Common myeloid progenitor, CD34-positive (primary cell): ENCODE measurements around the gene FAM222B.

ENCODE experiments used
- CTCF ChIA-PET: fragments of 350-600 bp; sonication (Branson Sonifier 250); formaldehyde crosslinking; loops from one replicate; lab custom pipeline; 2021; ENCODE audit warnings: antibody characterized with exemption; lab: Charles Lee
- POLR2A ChIA-PET: fragments of 350-600 bp; sonication (Branson Sonifier 250); formaldehyde crosslinking; loops from one replicate; lab custom pipeline; 2021; ENCODE audit warnings: antibody characterized with exemption; lab: Charles Lee
- DNase-seq, 3 donors: peaks; one replicate each; pipeline versions ENCODE4 v3.0.0 to v3.0.0-alpha.2; 2013
- H3K27ac ChIP-seq, 2 experiments: 1 replicate in 1 of 2; 2 replicates in 1 of 2; pipeline ENCODE4 v1.7.0; 2013; ENCODE audit warnings: inconsistent platforms in 2 of 2, low read length in 2 of 2, mild to moderate bottlenecking in 2 of 2, low read depth in 1 of 2, moderate library complexity in 1 of 2; ENCODE audit not compliant: severe bottlenecking in 2 of 2, insufficient read depth in 1 of 2, poor library complexity in 1 of 2
- H3K27me3 ChIP-seq, 5 experiments: replicated peaks in 2 of 5; 1 replicate in 3 of 5; 2 replicates in 2 of 5; pipeline versions ENCODE4 v1.6.1 to v1.7.0; 2013; ENCODE audit warnings: low read length in 4 of 5, mild to moderate bottlenecking in 2 of 5, moderate library complexity in 2 of 5, inconsistent platforms in 1 of 5; ENCODE audit not compliant: insufficient read depth in 5 of 5, control insufficient read depth in 4 of 5
- H3K36me3 ChIP-seq, 4 experiments: 1 replicate in 2 of 4; 2 replicates in 2 of 4; pipeline versions ENCODE4 v1.6.1 to v1.7.0; 2013; ENCODE audit warnings: low read length in 3 of 4, control low read depth in 1 of 4, mild to moderate bottlenecking in 1 of 4; ENCODE audit not compliant: control insufficient read depth in 4 of 4, insufficient read depth in 4 of 4
- H3K4me1 ChIP-seq, 4 experiments: 1 replicate in 3 of 4; 2 replicates in 1 of 4; pipeline versions ENCODE4 v1.6.1 to v1.7.1; 2013; ENCODE audit warnings: low read length in 3 of 4, mild to moderate bottlenecking in 3 of 4, control low read depth in 1 of 4, inconsistent platforms in 1 of 4, moderate library complexity in 1 of 4; ENCODE audit not compliant: control insufficient read depth in 4 of 4, insufficient read depth in 4 of 4; ENCODE audit errors: control extremely low read depth in 1 of 4
- H3K4me3 ChIP-seq, 7 experiments: 1 replicate in 4 of 7; 2 replicates in 3 of 7; pipeline versions ENCODE4 v1.5.1 to v1.7.0; 2013; ENCODE audit warnings: mild to moderate bottlenecking in 7 of 7, low read length in 6 of 7, moderate library complexity in 6 of 7, inconsistent platforms in 2 of 7, low read depth in 2 of 7, control low read depth in 1 of 7; ENCODE audit not compliant: insufficient read depth in 4 of 7, control insufficient read depth in 1 of 7; ENCODE audit errors: extremely low read depth in 1 of 7
- H3K9me3 ChIP-seq, 5 experiments: 1 replicate in 4 of 5; 2 replicates in 1 of 5; pipeline versions ENCODE4 v1.6.1 to v1.7.1; 2013; ENCODE audit warnings: low read length in 4 of 5, mild to moderate bottlenecking in 2 of 5, inconsistent platforms in 1 of 5, low read depth in 1 of 5, moderate library complexity in 1 of 5; ENCODE audit not compliant: control insufficient read depth in 4 of 5, insufficient read depth in 2 of 5; ENCODE audit errors: control extremely low read depth in 1 of 5
- WGBS: methylation state at CpG from one replicate; pipeline ENCODE4 v1.1.5; 2013; ENCODE audit not compliant: insufficient coverage; 5-methylcytosine and 5-hydroxymethylcytosine counted together

Gene FAM222B

DNA sequence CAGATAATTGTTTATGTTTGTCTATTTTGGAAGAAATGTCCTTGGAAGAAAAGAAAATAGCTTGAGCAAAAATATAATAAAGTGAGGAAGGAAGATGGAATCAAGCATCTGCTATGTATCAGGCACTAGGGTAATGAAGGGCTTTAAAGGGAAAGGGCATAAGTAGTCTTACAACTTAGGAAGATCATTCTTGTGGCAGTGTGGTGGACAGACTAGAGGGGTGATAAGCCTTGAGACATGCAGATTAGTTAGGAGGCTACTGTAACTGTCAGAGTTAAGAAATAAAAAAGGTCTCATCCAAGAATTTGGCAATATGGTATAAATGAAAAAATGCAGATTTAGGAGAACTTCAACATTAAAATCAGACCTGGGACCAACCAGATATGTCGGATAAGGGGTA is 14.9 kb downstream of the FAM222B start:
- ChIA-PET CTCF (interaction anchor here (1.0 to 1.6 kb wide), 4 partner anchors 14 to 44 kb away, joined by 3 to 7 read pairs (median 5); no protein-coding TSS in a partner anchor), POLR2A (interaction anchor here (1.7 kb wide), 1 partner anchor 49 kb away, joined by 4 read pairs; no protein-coding TSS in a partner anchor)
- H3K4me3 ChIP-seq, result no peak overlapping the region
- H3K27me3 ChIP-seq, result no peaks in the 10 kb centered on the region
- H3K4me1 ChIP-seq, result no peaks in the 10 kb centered on the region
- no peak overlapping the region for H3K27ac ChIP-seq
- DNase-seq, result no peak
- H3K9me3 ChIP-seq, result no peaks in the 10 kb centered on the region
- no CpG with 5 or more reads among the region's 1 CpG for WGBS
- peaks cover 0 to 5% (median 3%) of the 10 kb centered on the region in 4 experiments for H3K36me3 ChIP-seq

DNA sequence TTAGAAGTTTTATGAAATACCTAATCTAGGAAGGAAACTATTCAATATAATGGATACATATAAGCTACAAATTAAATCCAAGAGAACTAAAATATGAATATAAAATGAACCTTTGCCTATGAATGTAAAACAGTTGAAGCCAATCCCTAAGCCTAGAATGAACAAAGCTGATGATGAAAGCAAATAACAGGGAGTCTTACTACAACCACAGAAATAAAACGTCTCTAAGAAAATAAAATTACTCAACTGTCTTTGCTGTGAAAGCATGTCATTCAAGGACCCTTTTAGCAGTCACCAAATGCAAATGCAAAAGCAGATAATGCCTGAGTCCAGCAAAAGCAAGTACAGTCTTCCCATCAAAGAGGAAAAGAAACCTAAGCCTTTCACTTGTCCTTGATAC is 23.0 kb downstream of the FAM222B start:
- ChIA-PET CTCF (interaction anchor here (0.9 to 2.8 kb wide), 3 partner anchors 9 to 23 kb away, joined by 3 to 12 read pairs (median 4); partner anchors contain the start of gene FAM222B), POLR2A (interaction anchor here (1.0 kb wide), 1 partner anchor 11 kb away, joined by 3 read pairs; no protein-coding TSS in a partner anchor)

DNA sequence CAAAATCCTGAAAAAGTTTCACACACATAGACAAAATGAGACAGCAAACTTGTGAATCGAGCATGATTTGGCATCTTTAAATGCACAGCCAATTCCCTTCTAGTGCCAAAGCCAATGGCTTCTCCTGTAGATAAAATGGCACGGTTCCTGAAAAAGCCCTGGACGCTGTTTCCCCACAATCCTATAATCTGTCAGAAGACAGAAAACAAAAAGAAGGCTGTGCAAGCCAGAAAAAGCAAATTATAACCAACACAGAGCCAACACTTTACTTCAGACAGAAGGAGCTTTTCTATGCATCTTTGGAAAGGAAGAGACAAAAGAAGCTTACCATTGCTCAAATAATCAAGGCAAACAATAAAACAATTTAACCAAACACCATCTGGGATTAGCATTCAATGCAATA is 23.8 kb downstream of the FAM222B start:
- 71% methylated on average over 1 of the region's 3 CpGs for WGBS
- DNase-seq, result no peak
- Histone ChIP-seq H3K4me1 (peaks cover 0 to 2% (median 0%) of the 10 kb centered on the region in 4 experiments), H3K27me3 (no peaks in the 10 kb centered on the region), H3K9me3 (no peaks in the 10 kb centered on the region), H3K4me3 (no peak overlapping the region), H3K36me3 (peaks cover 0 to 2% (median 0%) of the 10 kb centered on the region in 4 experiments), H3K27ac (no peak overlapping the region)
- POLR2A ChIA-PET, result interaction anchor here (1.0 kb wide), 1 partner anchor 10 kb away, joined by 3 read pairs; no protein-coding TSS in a partner anchor
- CTCF ChIA-PET, result interaction anchor here (0.9 to 2.8 kb wide), 3 partner anchors 10 to 19 kb away, joined by 4 to 12 read pairs (median 4); no protein-coding TSS in a partner anchor

More for the DNA sequence above, 23.0 kb downstream of the FAM222B start:
- Histone ChIP-seq H3K4me3 (no peak overlapping the region), H3K36me3 (peaks cover 0 to 4% (median 0%) of the 10 kb centered on the region in 4 experiments), H3K27me3 (no peaks in the 10 kb centered on the region), H3K4me1 (no peaks in the 10 kb centered on the region), H3K9me3 (no peaks in the 10 kb centered on the region), H3K27ac (no peak overlapping the region)
- DNase-seq, result no peak
- WGBS, result no CpG with 5 or more reads among the region's 1 CpG

DNA sequence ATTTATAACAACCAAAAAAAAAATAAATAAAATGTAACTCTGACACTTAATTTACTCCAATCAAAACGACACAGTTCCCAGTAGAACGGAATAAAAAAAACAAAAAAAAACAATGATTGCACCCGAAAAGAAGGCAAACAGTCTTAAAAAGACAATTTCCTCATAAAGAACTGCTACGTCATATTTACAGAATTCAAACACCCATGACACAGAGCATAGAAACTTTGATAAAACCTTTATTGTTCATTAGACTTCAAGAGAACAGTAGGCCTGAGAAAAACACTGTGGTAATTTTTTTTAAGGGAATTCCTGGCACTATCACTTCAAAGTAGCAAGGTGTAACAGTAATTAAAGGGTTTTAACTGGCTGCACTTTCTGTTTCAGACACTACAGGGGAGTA is 26.1 kb downstream of the FAM222B start:
- no peak for DNase-seq
- Histone ChIP-seq H3K4me3 (no peak overlapping the region), H3K27me3 (no peaks in the 10 kb centered on the region), H3K36me3 (peaks cover 0 to 2% (median 0%) of the 10 kb centered on the region in 4 experiments), H3K27ac (no peak overlapping the region), H3K4me1 (peaks cover 5 to 10% (median 8%) of the 10 kb centered on the region in 4 experiments), H3K9me3 (no peaks in the 10 kb centered on the region)
- 97% methylated on average over 4 of the region's 4 CpGs for WGBS
- CTCF ChIA-PET, result no interaction called here
- POLR2A ChIA-PET, result no interaction called here

DNA sequence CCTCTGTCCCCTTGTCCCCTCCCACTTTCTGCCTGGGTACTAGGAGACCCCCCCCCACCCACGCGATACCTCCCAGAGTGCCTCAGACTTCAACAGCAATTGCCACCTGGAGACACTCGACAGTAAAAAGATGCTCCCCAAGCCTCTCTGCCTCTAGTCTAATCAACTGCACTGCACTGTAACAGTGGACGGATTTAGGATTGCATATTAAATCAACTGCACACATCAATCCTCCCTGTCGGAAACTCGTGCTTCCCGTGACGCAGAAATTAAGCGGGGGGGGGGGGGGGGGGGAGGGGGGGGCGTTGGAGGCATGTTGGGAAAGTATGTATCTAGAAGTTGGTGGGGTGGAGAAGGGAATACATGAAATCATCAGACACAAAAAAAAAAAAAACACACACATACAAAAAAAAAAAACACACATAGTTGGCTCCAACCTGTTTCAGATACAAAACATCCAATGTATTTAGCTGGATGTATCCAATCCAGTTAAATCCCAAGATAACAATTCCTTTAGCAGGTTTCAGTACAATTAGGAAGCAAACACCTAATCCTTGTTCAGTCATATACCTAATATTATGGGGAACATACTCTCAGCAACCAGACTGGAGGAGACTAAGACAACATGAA is 29.7 kb downstream of the FAM222B start:
- CTCF ChIA-PET, result interaction anchor here (1.2 to 2.1 kb wide), 4 partner anchors 24 to 49 kb away, joined by 3 to 6 read pairs (median 4); no protein-coding TSS in a partner anchor
- Histone ChIP-seq H3K27ac (peak overlapping the region; percentile 90 to 97), H3K4me1 (peaks cover 18 to 46% (median 30%) of the 10 kb centered on the region in 4 experiments), H3K4me3 (peak overlapping the region; percentile 82 to 95 (median 90)), H3K9me3 (no peaks in the 10 kb centered on the region), H3K27me3 (no peaks in the 10 kb centered on the region), H3K36me3 (no peaks in the 10 kb centered on the region)
- DNase-seq, result peak; percentile 87 to 95 (median 92)
- POLR2A ChIA-PET, result interaction anchor here (0.6 to 2.3 kb wide), 5 partner anchors 27 to 595 kb away, joined by 3 to 15 read pairs (median 4); partner anchors contain the start of genes FAM222B and FLOT2
- WGBS, result 0% methylated on average over 2 of the region's 10 CpGs

DNA sequence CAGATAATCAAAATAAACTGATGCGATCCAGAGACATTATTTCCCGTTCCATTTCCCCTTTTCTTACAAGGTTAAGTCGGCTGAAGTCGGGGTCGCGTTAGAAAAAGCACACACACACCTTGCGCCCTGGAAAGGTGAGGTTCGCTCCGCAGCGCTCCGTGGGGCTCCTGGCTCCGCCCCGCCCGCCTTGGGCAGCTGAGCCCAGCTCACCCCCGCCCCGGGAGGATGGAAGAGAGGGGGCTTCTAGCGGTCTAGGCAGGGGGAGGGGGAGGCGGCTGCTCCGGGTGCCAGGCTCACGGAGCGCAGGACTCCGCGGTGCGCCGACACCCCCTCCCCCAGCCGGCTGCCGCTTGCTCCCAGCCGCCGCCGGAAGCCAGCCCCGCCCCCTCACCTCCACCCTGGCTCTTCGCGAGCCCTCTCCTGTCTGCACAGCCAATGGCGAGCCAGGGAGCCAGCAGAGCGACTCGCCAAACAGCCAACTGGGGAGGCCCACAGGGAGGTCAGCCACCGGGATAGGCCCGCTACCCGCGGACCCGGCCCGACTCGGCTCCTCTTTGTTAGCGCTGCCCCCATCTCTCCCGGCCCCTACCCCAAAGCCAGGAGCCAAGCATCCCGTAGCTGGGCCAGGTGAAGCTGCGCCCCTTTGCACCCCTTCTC is 30.4 kb downstream of the FAM222B start:
- peak; percentile 96 to 98 (median 98) for DNase-seq
- ChIA-PET CTCF (interaction anchor here (1.1 to 2.1 kb wide), 6 partner anchors 10 to 87 kb away, joined by 3 to 6 read pairs (median 4); no protein-coding TSS in a partner anchor), POLR2A (interaction anchor here (0.6 to 2.3 kb wide), 6 partner anchors 14 to 596 kb away, joined by 3 to 15 read pairs (median 4); partner anchors contain the start of genes FAM222B and FLOT2)
- no peaks in the 10 kb centered on the region for H3K9me3 ChIP-seq
- peak overlapping the region; percentile 90 to 97 for H3K27ac ChIP-seq
- H3K4me1 ChIP-seq, result peaks cover 18 to 51% (median 31%) of the 10 kb centered on the region in 4 experiments
- WGBS, result 0% methylated on average over 31 of the region's 47 CpGs
- no peaks in the 10 kb centered on the region for H3K27me3 ChIP-seq
- H3K4me3 ChIP-seq, result peak overlapping the region; percentile 82 to 95 (median 90)
- no peaks in the 10 kb centered on the region for H3K36me3 ChIP-seq
